ENCODE data around the gene COX8A.

Gene COX8A

DNA sequence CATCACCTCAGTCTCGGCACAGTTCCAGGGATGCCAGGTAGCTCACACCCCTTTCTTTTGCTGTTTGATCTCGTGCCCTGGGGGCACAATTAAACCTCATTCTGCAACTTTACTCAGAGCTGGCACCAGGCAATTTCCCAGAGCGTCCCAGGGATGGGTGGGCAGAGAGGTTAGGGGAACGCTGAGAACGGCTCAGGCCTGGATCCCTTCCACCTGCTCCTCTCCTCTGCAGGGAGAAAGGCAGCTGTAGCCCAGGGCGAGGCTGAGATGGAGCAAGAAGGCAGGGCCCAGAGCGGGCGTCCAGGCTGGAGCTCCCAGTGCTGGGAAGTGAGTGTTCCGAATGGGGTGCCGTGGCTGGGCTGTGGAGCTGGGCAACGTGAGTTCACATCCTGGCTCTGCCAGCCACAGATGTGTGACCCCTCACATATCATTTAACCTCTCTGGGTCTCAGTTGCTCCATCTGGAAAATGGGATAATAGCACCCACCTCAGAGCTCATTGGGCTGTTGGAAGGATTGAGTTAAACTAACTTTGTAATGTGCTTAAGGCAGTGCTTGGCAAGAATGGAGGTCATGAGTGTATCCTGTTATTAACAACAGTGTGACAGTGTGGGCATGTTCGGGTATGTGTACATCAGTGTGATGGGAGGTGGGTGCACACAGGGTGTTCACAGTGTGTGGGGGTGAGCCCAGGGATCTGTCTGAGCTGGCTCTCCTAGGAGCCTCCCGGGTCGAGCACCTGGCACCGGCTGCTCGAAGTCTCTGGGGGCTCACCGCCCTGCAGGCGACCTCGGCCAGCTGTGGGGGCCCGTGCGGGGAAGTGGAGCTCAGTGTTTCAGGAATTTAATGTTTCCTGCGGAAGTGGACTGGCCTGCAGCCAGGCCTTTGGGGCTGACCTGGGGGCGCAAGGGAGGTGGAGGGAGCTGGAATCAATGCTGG, 27.3 kb downstream of the COX8A start:
- DNase-seq: peak; percentile 68

- DNase-seq: no peak
Observed at GRCh38 chr11:64003807-64004589, 29.6 kb downstream of the COX8A start.

DNA sequence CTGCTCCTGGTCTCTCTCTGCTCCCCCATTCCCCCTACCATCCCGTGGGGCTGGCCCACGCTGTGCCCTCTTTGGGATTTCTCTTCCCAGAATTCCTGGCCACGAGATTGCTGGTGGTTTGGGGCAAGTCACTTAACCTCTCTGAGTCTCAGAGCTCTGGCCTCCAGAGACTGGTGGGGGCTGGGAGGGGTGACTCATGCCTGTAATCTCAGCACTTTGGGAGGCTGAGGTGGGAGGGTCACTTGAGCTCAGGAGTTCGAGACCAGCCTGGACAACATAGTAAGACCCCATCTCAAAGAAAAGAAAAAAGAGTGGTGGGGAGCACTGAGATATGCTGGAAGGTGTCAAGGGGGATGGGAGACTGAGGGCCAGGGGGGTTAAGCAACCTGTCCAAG, 30.2 kb downstream of the COX8A start:
- DNase-seq: no peak

GRCh38 chr11:64005691-64006090, 31.3 kb downstream of the COX8A start:
- DNase-seq: no peak

GRCh38 chr11:64006398-64006797, 32.0 kb downstream of the COX8A start:
- DNase-seq: no peak

- DNase-seq: peak; percentile 65
Observed at GRCh38 chr11:64007160-64007628, 32.8 kb downstream of the COX8A start.

DNA sequence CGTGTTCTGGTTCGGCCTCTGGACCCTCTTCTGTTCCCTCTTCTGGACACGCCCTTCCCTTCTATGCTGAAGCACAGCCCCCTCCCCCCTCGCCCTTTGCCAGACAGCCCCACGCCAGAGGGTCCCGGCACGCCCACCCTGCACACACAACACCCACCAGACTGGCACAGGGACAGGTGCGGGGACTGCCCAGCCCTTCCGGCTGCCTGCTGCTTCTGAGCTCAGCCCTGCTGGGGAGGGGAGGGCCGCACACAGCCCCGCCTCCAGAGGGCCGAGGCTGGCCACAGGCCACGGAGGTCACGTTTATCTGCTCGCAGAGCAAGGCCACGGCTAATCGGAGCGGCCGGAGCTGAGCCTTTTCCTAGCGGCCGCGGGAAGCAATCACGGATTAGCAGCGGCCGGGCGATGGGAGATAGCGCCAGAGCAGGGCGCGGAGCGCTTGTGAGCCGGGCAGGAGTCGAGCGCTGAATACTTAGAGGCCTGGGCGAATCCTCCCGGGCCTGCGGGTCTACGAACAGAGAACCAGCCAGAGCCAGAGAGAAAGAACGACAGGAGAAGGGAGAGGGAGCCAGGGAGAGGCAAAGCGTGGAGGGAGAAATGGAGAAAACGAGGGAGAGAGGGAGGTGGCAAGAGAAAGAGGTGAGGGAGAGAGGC, 33.3 kb downstream of the COX8A start:
- DNase-seq: peak; percentile 73

DNA sequence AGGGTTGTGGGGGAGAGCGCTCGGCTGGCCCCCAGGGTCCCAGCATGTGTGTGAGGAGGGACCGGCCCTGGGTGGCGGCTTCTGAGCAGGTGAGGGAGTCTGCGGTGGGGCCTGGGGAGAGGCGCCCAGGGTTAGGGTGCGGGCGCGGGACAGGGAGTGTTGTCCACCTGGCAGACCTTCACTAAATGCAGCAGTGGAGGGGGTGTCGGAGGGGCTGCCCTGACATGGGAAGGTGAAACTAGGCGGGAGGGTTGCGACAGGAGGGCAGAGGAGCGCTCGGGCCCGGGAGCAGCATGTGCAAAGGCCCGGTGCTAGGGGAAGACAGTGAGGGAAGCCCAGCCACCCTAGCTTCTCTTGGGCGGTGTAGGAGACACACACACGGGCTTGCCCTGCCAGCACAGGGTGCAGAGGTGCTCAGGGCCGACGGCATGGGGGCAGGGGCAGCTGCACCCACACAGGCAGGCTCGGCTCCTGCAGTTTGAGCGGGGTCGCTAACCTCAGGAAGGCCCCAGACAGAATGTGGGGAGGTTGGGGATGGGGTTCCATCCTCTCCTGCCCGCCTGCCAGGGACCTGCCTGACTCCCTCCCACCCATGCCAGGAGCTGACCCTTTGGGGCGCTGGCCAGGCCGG, 34.0 kb downstream of the COX8A start:
- no peak for DNase-seq

DNA sequence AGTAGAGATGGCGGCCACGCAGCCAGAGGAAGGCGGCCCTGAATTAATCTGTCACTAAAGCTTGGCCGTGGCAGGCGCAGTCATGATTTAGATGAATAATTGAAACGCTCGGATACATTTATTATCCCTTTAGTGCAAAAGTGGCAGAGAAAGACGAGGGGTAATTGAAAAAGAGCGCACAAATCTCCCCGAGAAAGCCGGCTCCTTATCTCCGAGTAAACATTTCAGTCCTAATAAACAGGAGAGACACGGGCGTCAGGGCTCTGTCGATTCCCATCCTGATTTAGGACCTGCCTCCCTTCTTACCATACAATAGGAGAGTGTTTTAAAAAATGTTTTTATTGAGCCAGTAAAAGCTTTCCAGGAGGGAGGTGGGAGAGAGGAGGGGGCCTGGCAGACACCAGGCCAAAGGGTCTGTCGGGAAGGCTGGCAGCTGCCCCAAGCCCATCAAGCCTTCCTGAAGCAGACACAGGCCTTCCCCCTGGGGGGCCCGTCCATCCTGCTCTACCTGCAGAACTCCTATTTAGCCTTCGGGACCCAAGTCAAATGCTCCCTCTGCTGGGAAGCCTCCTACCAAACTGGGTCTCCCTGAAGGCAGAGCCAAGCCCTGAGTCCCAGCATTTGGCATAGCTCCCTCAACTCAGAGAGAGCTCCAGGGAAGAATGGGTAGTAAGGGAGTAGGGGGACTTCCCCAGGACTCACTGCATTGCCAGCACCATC, 34.7 kb downstream of the COX8A start:
- no peak for DNase-seq

- no peak for DNase-seq
Observed at GRCh38 chr11:64009710-64010109, 35.3 kb downstream of the COX8A start.

GRCh38 chr11:64010783-64011182, 36.4 kb downstream of the COX8A start:
- no peak for DNase-seq

DNA sequence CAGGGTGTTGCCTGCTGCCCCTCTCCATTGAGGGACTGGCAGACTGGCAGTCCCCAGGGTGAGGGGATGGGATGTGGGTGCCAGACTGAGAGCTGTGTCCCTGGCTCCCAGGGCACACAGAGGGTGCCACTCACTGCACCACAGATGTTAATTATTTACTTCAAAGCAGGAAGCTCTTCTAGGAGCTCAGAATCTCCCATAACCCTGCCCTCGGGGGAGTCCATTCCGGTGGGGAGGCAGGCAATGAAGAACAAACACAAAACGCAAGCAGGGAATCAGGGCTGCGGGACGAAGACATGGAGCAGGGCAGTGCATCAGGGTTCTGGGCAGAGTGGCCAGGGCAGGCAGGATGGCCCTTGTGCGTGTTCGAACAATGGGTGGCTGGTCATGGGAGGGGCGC, 37.0 kb downstream of the COX8A start:
- DNase-seq: no peak

GRCh38 chr11:64013141-64013896, 38.9 kb downstream of the COX8A start:
- no peak for DNase-seq

DNA sequence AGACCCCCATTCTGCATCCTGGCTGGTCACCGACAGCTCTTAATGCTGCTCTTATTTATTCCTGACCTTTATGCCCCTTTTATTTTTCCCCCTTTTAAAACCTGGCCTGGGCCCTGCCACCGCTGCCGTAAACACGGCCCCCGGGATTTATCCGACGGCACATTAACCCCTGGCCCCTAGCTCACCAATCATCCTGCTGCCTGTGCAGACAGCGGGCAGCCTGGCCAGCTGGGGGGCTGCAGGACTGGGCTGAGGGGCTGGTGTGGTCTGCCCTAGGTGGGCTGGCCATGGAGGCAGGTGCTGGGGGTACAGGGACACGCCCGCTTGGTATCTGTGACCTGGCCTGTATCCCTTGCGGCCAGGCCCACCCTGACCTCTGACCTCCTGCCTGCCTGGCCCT, 39.9 kb downstream of the COX8A start:
- DNase-seq: no peak

DNA sequence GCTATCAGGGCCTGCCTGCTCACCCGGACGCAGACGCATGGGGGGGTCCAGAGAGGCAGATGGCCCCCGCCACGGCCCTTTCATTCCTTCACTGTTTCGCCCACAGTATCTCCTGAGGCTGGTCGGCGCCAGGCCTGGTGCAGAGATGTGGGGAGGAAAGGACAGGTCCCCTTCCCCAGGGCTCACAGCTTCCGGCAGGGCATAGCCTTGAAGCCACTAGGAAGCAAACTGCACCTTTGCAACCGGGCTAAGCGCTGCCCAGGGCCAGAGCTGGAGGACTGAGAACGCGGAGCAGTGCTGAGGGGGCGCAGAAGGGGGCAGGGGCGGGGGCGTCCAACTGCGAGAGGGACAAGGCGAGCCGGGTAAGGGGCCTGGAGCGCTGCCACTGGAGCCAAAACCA, 41.1 kb downstream of the COX8A start:
- no peak for DNase-seq

DNA sequence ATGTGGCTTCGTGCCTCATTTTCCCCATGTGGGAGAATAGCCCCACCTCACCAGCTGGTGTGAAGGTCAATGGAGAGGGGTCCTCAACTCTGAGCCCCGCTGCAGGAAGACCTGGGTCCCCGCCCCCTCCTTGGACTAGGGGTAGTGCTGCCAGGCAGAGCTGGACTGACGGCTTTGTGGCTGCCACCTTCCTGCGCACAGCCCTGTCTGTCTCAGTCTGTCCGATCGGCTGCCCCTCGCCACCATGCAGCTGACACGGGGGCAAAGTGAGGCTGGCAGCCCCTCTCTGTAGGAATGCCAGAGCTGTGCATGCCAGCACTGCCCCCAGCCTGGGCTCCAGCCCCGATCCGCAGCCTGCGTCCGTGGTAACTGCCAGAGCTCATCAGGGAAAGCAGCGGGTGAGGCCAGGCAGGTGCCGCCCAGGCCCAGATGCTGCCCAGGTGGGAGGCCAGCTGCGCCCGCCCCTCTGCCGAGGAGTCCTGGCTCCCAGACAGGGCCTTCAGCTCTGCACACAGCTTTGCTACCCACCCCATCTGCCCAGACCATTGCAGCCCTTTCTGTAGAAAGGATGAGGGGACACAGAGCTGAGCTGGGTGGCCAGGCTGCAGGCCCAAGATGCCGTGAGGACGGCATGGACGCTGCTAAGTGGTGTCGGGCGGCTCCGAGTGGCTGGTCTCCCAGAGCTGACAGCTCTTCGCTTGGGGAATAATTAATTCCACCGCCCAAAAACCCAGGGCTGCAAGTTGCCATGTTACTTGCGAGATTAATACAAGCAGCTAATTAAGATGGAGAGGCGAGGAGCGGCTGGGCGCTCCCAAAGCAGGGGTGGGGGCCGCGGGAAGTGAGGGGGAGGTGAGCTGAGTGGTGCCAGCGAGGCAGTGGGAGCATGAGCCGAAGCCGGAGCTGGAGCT, 41.8 kb downstream of the COX8A start:
- DNase-seq: no peak

DNA sequence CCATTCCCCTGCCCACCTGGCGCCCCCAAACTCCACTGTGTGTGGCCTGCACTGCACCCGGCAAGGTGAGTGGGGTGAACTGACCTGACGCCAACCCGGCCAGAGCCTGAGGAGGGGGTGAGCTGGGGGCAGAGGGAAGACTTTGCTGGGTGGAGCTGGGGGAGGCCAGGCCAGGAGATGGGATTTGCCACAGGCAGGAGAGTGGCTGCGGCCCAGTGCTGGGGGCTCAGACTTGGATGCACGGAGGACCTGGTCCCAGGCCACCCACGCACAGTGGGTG, 43.5 kb downstream of the COX8A start:
- peak; percentile 8 for DNase-seq

DNA sequence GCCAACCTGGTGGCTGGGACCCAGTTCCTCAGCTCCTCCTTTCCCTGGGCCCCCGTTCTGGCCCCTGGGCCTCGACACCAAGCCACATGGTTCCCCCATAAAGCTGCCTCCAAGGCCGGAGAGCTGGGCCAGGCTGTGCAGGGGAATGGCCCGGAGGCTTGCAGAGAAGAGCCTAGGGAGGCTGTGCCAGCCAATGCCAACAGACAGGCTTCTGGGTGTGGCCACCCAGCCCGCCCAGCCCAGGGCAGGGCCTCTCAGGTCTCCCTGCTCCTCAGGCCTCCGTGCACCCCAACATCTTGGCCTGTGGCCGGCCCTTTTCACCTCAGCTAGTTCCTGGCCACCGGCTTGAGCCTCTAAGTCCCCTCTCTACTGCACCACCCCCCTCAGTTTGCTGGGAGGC, 43.9 kb downstream of the COX8A start:
- no peak for DNase-seq

DNA sequence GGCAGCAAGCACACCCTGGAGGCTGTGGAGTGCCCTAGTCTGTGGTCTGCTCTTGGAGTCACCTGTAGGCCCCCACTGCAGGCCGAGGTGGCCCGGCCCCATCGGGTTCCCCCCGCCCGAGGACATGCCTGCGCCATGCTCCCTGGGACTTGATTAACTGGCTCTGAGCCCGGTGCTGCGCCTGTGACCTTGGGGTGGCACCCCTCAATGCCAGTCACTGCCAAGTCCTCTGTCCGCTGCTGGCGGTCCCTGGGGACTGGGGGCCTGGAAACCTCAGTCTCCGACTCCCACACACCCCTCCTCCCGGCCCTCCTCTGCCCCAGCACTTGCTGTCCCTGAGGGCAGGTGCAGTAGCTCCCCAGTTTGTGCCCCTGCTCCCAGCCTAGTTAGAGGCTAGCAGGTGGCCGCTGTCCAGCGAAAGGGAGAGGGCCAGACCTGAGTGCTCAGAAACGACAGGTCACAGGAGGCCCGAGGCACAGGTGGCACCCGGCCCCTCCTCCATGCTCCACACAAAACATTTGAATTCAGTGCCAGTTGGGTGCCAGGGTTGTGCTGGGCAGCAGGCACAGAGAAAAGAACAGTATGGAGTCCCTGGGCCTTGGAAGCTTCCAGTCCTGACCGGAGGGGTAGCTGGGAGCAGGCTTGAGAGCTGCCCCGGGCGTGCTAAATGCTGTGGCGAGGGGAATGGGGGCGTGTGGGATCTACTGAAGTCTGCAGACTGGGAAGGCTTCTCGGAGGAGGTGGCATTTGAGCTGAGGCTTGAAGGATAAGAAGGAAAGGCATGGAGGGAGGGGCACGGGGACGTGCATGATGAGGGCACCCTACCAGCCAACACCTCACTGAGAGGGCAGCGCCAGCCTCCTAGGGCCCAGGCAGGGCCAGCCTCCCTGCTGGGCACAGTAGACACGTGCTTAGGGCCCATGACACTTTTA, 45.0 kb downstream of the COX8A start:
- DNase-seq: peak; percentile 5

All from right kidney (tissue), 1 donor.